GM10248 (cell line): ENCODE data around the gene PHAF1.

Experiments used
- CTCF ChIA-PET: fragments of 300-600 bp; sonication (Branson Sonifier 250); formaldehyde crosslinking; extraction: SDS; loops from one replicate; lab custom pipeline; 2021; ENCODE audit warnings: antibody characterized with exemption; lab: Yijun Ruan, JAX
- POLR2A ChIA-PET: fragments of 350-650 bp; sonication (Branson Sonifier 250); formaldehyde crosslinking; extraction: SDS; loops from one replicate; lab custom pipeline; 2020; ENCODE audit warnings: antibody characterized with exemption; lab: Yijun Ruan, JAX
- DNase-seq: peaks from one replicate; pipeline ENCODE4 v3.0.0; 2012; ENCODE audit errors: extremely low spot score
- TF ChIP-seq, protein P1 (sequence below): IDR thresholded peaks from 2 replicates; pipeline ENCODE4 v1.5.1; 2012; ENCODE audit warnings: mild to moderate bottlenecking, low read depth; ENCODE audit errors: extremely low read depth, missing control alignments, control extremely low read depth

The PHAF1 gene

DNA sequence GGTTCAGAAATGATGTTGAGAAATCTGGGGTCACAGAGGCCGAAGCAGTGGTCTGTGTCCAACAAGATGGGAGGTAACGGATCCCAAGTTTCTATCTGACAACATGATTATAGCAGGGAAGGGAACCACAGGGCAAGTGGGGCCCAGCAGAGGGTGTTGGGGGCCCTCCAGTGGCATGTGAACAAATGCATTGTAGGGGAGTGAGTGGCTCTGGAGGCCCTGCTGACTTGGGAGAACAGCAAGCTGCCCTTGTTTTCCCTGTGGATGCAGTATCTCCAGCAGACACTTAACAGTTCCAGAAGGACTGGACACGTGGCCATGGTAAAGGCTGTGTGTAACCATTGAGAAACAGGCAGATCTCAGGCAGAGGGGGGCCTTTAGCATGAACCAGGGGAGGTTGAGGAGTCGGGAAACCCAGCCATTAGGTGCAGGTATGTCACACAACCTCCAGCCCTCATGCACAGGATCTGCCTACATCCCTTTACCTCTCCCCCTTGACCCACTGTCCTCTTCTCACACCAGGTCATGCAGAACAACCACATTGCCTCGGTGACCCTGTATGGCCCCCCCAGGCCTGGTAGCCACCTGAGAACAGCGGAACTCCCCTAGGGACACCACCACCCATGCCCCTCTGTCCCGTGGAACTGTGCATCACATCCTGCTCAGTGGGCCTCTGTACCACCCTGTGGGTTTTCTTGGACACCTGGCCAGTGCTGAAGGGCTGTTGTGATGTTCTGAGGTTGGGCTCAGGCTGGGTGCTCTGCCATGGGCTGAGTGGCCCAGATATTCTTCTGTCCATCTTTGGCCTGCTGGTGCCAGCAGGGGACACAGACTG lies 37.0 kb downstream of the PHAF1 start:
- no peak for DNase-seq
- POLR2A ChIA-PET: interaction anchor here (0.6 kb wide), 1 partner anchor 8 kb away, joined by 6 read pairs; no protein-coding TSS in a partner anchor
- TF ChIP-seq, protein P1, sequence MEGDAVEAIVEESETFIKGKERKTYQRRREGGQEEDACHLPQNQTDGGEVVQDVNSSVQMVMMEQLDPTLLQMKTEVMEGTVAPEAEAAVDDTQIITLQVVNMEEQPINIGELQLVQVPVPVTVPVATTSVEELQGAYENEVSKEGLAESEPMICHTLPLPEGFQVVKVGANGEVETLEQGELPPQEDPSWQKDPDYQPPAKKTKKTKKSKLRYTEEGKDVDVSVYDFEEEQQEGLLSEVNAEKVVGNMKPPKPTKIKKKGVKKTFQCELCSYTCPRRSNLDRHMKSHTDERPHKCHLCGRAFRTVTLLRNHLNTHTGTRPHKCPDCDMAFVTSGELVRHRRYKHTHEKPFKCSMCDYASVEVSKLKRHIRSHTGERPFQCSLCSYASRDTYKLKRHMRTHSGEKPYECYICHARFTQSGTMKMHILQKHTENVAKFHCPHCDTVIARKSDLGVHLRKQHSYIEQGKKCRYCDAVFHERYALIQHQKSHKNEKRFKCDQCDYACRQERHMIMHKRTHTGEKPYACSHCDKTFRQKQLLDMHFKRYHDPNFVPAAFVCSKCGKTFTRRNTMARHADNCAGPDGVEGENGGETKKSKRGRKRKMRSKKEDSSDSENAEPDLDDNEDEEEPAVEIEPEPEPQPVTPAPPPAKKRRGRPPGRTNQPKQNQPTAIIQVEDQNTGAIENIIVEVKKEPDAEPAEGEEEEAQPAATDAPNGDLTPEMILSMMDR: peak; percentile 19
- CTCF ChIA-PET: interaction anchor here (0.9 to 1.2 kb wide), 2 partner anchors 9 to 186 kb away, joined by 3 to 5 read pairs; partner anchors contain the start of gene CES3

DNA sequence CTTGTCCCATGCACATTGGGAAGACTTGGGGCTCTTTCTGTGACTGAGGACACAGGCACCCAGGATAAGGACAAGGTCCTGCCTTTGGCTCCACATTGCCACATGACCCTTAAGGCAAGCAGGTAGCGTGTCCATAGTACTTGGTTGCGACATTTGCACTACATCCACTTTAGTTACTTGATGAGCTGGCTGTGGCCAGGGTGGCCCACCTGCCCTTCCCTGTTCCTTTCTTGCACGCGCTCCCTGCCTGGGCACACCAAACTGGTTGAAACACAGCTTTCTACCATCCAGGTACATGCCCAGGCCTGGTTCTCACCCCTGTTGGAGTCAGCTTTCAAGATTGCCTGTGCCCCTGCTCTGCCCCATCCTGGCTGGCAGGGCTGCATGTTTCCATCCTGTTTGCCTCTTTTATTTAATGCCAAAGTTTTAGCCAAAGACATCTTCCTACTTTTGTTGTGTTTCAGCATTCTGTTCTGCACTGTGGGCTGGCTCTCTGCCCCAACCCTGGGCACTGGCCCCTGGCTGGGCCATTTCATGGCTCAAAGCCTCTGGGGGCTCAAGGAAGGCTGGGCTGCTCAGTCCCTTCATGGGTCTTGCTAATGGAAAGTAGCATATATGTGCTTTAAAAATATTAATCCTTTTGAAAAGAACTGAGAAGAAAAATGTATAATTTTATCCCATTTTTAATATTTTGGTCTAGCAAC lies 37.8 kb downstream of the PHAF1 start:
- CTCF ChIA-PET: interaction anchor here (0.9 to 1.2 kb wide), 2 partner anchors 8 to 187 kb away, joined by 3 to 5 read pairs; partner anchors contain the start of gene CES3
- POLR2A ChIA-PET: interaction anchor here (0.6 kb wide), 1 partner anchor 9 kb away, joined by 6 read pairs; no protein-coding TSS in a partner anchor

DNA sequence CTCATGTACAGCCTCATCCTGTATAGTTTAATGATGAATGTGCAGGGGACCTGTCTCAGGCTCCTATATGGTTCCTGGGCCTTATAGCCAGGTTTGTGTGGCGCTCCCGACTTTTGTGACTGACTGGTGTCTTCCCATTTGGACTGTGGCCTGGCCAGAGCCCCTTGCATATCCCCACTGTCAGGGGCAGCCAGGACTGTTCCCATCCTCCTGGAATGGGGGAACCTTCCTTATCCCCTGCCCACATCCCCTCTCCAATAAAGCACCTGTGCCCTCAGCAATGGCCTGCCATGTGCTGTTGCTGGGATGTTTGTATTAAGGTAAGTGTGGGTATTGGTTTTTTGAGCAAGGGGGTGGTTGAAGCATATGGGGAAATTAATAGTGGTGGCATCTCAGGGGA lies 38.5 kb downstream of the PHAF1 start:
- DNase-seq: no peak
- POLR2A ChIA-PET: no interaction called here
- CTCF ChIA-PET: interaction anchor here (1.2 to 1.5 kb wide), 2 partner anchors 19 to 130 kb away, joined by 3 to 4 read pairs; no protein-coding TSS in a partner anchor
- TF ChIP-seq, protein P1: no peak

More for the DNA sequence above, 37.8 kb downstream of the PHAF1 start:
- no peak for DNase-seq
- TF ChIP-seq, protein P1: no peak

DNA sequence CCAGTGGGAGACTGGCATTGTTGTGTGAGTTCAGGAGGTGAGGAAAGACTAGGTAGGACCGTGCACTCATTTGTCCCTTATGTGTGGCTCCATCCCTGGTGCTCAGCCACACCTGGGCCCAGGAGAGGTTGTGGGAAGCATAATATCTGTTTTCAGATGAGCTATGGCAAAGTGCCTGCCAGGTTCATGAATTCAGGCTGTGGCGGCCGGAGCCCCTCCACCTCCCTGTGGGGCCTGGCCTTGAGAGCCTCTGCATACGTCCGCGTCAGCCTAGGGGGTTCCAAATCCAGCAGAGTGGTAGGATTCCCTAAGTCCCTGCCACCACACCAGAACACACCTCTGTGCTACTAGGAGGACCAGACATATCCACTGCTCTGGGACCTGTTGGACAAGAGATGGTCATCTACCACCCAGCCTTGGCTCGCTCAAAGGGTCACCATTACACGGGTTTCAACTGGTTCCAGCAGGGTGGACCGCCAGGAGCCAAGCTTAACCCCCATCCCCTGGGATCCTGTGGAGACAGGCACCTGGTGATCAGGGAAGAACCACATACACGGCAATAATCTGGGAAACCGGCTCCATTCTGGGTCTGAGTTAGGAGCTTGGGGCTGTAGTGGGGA lies 39.0 kb downstream of the PHAF1 start:
- ChIA-PET CTCF (interaction anchor here (1.2 to 1.5 kb wide), 2 partner anchors 19 to 131 kb away, joined by 3 to 4 read pairs; no protein-coding TSS in a partner anchor), POLR2A (interaction anchor here (0.6 kb wide), 1 partner anchor 24 kb away, joined by 3 read pairs; no protein-coding TSS in a partner anchor)
- DNase-seq: no peak
- TF ChIP-seq, protein P1: no peak

DNA sequence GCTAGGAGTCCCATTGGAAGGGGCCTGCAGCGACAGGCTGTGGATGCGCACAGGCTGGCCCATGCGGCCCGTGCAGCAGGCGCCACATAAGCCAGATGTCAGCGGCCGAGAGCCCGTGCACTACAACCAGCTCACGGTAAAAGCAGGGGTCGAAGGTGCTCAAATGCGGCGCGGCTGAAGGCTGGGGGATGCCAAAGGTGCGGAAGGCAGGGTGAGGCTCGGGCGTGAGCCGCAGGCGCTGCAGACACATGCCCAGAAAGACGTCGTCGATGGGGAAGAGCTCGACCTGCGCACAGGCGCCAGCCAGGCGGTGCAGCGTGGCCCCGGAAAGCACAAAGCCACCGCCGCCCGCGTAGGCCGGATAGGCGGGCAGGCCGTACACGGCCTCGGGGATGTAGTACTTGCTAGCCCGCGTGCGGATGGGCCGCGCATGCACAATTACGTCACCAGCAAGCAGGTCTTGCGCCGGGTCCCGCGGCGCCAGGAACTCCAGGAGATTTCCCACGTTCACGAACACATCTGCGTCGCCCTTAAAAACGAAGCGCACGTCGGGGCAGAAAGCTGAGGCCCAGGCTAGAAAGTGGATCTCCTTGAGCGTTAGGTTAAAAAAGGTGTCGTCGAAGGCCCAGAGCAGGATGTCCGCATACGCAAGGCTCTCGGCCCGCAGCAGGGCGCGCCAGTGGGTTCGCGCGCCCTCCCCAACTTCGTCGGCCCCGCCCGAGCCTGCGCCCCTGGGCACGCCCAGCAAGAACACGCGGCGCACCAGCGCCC lies 39.7 kb downstream of the PHAF1 start:
- DNase-seq: no peak
- ChIA-PET POLR2A (interaction anchor here (0.6 kb wide), 1 partner anchor 24 kb away, joined by 3 read pairs; no protein-coding TSS in a partner anchor), CTCF (interaction anchor here (1.2 to 1.5 kb wide), 2 partner anchors 20 to 131 kb away, joined by 3 to 4 read pairs; no protein-coding TSS in a partner anchor)
- TF ChIP-seq, protein P1: no peak
